Gastrocnemius medialis (tissue), 4 donors: ENCODE data around the gene MRM2.

Experiments
- CTCF ChIP-seq, 5 experiments: fragments of 450-650 bp in 3 of 5; fragments of 200-600 bp in 2 of 5; sonication (generic) in 2 of 5; IDR thresholded peaks in 4 of 5; conservative IDR thresholded peaks in 1 of 5; 1 replicate in 4 of 5; 2 replicates in 1 of 5; pipeline ENCODE4 v1.5.1; 2016 to 2019; ENCODE audit warnings: antibody characterized with exemption in 5 of 5, mild to moderate bottlenecking in 3 of 5, moderate library complexity in 3 of 5
- POLR2A ChIP-seq, 2 donors: fragments of 450-650 bp; IDR thresholded peaks; one replicate each; pipeline ENCODE4 v1.6.1; 2017; ENCODE audit warnings: antibody characterized with exemption in 2 of 2, mild to moderate bottlenecking in 2 of 2, moderate library complexity in 2 of 2

DNA sequence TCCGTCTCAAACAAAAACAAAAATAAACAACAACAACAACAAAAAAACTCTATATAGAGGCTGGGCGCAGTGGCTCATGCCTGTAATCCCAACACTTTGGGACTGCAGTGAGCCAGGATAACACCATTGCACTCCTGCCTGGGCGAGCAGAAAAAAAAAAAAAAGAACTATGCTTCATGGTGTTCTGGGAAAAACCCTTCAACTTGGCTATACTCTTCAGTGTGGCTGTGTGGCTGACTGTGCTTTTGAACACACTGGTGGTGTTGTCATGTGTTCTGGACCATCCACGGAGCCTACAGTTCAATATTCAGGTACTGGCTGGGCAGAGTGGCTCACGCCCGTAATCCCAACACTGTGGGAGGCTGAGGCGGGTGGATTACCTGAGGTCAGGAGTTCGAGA lies 45.7 kb upstream of the MRM2 start:
- TF ChIP-seq CTCF (IDR thresholded peaks at IDR 0.05 in 4 of 5, conservative IDR thresholded peaks at IDR 0.05 in 1 of 5) (no peak), POLR2A (IDR thresholded peaks at IDR 0.05) (no peak)
